H9 (cell line): ENCODE measurements around the gene RASSF9. TPM values are rescaled to one million over a fixed set of nuclear protein-coding genes. Genes with fewer than 3 reads are reported as not detected.

Experiments
- DNase-seq: peaks from one replicate; pipeline ENCODE4 v3.0.0-alpha.2; 2017
- H2AFZ ChIP-seq: one replicate; pipeline ENCODE4 v1.6.1; 2013; ENCODE audit warnings: mild to moderate bottlenecking, low read length, control low read depth, moderate library complexity
- H2AK5ac ChIP-seq: 2 replicates; pipeline ENCODE4 v1.6.1; 2013; ENCODE audit warnings: low read length, control low read depth, mixed read lengths; ENCODE audit not compliant: insufficient read length
- H2BK120ac ChIP-seq: one replicate; pipeline ENCODE4 v1.6.1; 2013; ENCODE audit warnings: low read depth, mild to moderate bottlenecking, low read length, control low read depth, inconsistent platforms; ENCODE audit not compliant: poor library complexity, severe bottlenecking
- H2BK12ac ChIP-seq: 2 replicates; pipeline ENCODE4 v1.6.1; 2013; ENCODE audit warnings: low read length, control low read depth, mixed read lengths, low read depth; ENCODE audit not compliant: insufficient read length
- H2BK15ac ChIP-seq: 2 replicates; pipeline ENCODE4 v1.6.1; 2013; ENCODE audit warnings: low read depth, low read length, control low read depth
- H2BK20ac ChIP-seq: one replicate; pipeline ENCODE4 v1.6.1; 2013; ENCODE audit warnings: low read depth, mild to moderate bottlenecking, low read length, control low read depth, inconsistent platforms; ENCODE audit not compliant: poor library complexity, severe bottlenecking
- H2BK5ac ChIP-seq: 2 replicates; pipeline ENCODE4 v1.6.1; 2013; ENCODE audit warnings: low read length, control low read depth, mixed read lengths; ENCODE audit not compliant: insufficient read length
- H3K14ac ChIP-seq: 2 replicates; pipeline ENCODE4 v1.6.1; 2013; ENCODE audit warnings: low read length, control low read depth; ENCODE audit not compliant: insufficient read depth
- H3K18ac ChIP-seq: 2 replicates; pipeline ENCODE4 v1.6.1; 2013; ENCODE audit warnings: low read depth, mild to moderate bottlenecking, mixed read lengths, low read length, control low read depth; ENCODE audit not compliant: insufficient read length
- H3K23ac ChIP-seq: 2 replicates; pipeline ENCODE4 v1.6.1; 2013; ENCODE audit warnings: low read length, control low read depth, mixed read lengths, low read depth; ENCODE audit not compliant: insufficient read length
- H3K23me2 ChIP-seq: 2 replicates; pipeline ENCODE4 v1.6.1; 2013; ENCODE audit warnings: low read depth, mild to moderate bottlenecking, mixed read lengths, low read length, control low read depth; ENCODE audit not compliant: insufficient read length, poor library complexity, severe bottlenecking
- H3K27ac ChIP-seq: 2 replicates; pipeline ENCODE4 v1.5.1; 2013; ENCODE audit warnings: low read length, control low read depth, mixed read lengths, low read depth; ENCODE audit not compliant: insufficient read length
- H3K27me3 ChIP-seq: 2 replicates; pipeline ENCODE4 v1.6.1; 2013; ENCODE audit warnings: low read length, control low read depth, inconsistent platforms; ENCODE audit not compliant: insufficient read depth
- H3K4ac ChIP-seq: 2 replicates; pipeline ENCODE4 v1.6.1; 2013; ENCODE audit warnings: low read depth, mild to moderate bottlenecking, control low read depth, inconsistent platforms, low read length, moderate library complexity
- H3K4me1 ChIP-seq: 2 replicates; pipeline ENCODE4 v1.6.1; 2013; ENCODE audit warnings: low read length, control low read depth, inconsistent platforms; ENCODE audit not compliant: insufficient read depth
- H3K4me2 ChIP-seq: 2 replicates; pipeline ENCODE4 v1.6.1; 2013; ENCODE audit warnings: low read length, control low read depth, mixed read lengths; ENCODE audit not compliant: insufficient read length, insufficient read depth
- H3K56ac ChIP-seq: 2 replicates; pipeline ENCODE4 v1.6.1; 2013; ENCODE audit warnings: low read depth, mild to moderate bottlenecking, mixed read lengths, low read length, control low read depth; ENCODE audit not compliant: insufficient read length
- H3K79me1 ChIP-seq: 2 replicates; pipeline ENCODE4 v1.6.1; 2013; ENCODE audit warnings: low read depth, mild to moderate bottlenecking, moderate library complexity, low read length, control low read depth, inconsistent platforms; ENCODE audit not compliant: insufficient read depth, poor library complexity, severe bottlenecking
- H3K79me2 ChIP-seq: 2 replicates; pipeline ENCODE4 v1.6.1; 2013; ENCODE audit warnings: low read length, control low read depth, inconsistent platforms; ENCODE audit not compliant: insufficient read depth
- H3K9ac ChIP-seq: 2 replicates; pipeline ENCODE4 v1.6.1; 2013; ENCODE audit warnings: low read length, control low read depth, mixed read lengths; ENCODE audit not compliant: insufficient read length; ENCODE audit errors: extremely low read depth
- H3K9me3 ChIP-seq: one replicate; pipeline ENCODE4 v1.6.1; 2013; ENCODE audit warnings: low read depth, low read length, inconsistent platforms; ENCODE audit not compliant: control insufficient read depth
- H3T11ph ChIP-seq: one replicate; pipeline ENCODE4 v1.6.1; 2013; ENCODE audit warnings: mild to moderate bottlenecking, low read length, control low read depth, inconsistent platforms
- H4K20me1 ChIP-seq: one replicate; pipeline ENCODE4 v1.6.1; 2013; ENCODE audit not compliant: control insufficient read depth, insufficient read length, insufficient read depth
- H4K5ac ChIP-seq: 2 replicates; pipeline ENCODE4 v1.6.1; 2013; ENCODE audit warnings: low read depth, mild to moderate bottlenecking, mixed read lengths, low read length, control low read depth; ENCODE audit not compliant: insufficient read length
- H4K8ac ChIP-seq: replicated peaks from 2 replicates; pipeline ENCODE4 v1.6.1; 2013; ENCODE audit warnings: low read length, control low read depth, mixed read lengths, low read depth; ENCODE audit not compliant: insufficient read length
- H4K91ac ChIP-seq: 2 replicates; pipeline ENCODE4 v1.6.1; 2013; ENCODE audit warnings: low read depth, mild to moderate bottlenecking, moderate library complexity, mixed read lengths, low read length, control low read depth; ENCODE audit not compliant: insufficient read length
- H3K27ac Mint-ChIP-seq, 3 experiments: 2 replicates in 2 of 3; 3 replicates in 1 of 3; pipeline ENCODE4 v1.8.0; 2020 to 2021; ENCODE audit warnings: mixed read lengths in 3 of 3, mild to moderate bottlenecking in 1 of 3, moderate library complexity in 1 of 3
- H3K27me3 Mint-ChIP-seq: 2 replicates; pipeline ENCODE4 v1.8.0; 2021; ENCODE audit warnings: low read depth, mild to moderate bottlenecking, moderate library complexity, mixed read lengths
- H3K36me3 Mint-ChIP-seq, 3 experiments: 2 replicates in 2 of 3; 3 replicates in 1 of 3; pipeline ENCODE4 v1.8.0; 2020 to 2021; ENCODE audit warnings: low read depth in 3 of 3, mixed read lengths in 3 of 3; ENCODE audit not compliant: insufficient read depth in 1 of 3
- H3K4me1 Mint-ChIP-seq, 2 experiments: 2 replicates each; pipeline ENCODE4 v1.8.0; 2020; ENCODE audit warnings: mixed read lengths in 2 of 2
- H3K4me3 Mint-ChIP-seq, 2 experiments: 2 replicates in 1 of 2; 3 replicates in 1 of 2; pipeline ENCODE4 v1.8.0; 2020 to 2021; ENCODE audit warnings: mild to moderate bottlenecking in 2 of 2, mixed read lengths in 2 of 2, moderate library complexity in 1 of 2
- H3K9me3 Mint-ChIP-seq, 2 experiments: 2 replicates in 1 of 2; 3 replicates in 1 of 2; pipeline ENCODE4 v1.8.0; 2020; ENCODE audit warnings: mild to moderate bottlenecking in 2 of 2, mixed read lengths in 2 of 2, moderate library complexity in 1 of 2
- WGBS: extraction: QIAGEN DNeasy Blood & Tissue Kit; methylation state at CpG from one replicate; pipeline ENCODE4 v1.1.7; 2013; ENCODE audit warnings: missing lambda C conversion rate, low lambda C conversion rate, mixed read lengths; ENCODE audit not compliant: insufficient read length; ENCODE audit errors: extremely low coverage; 5-methylcytosine and 5-hydroxymethylcytosine counted together
- total RNA-seq: library from RNA; stranded (reverse); gene quantifications from 2 replicates; pipeline ENCODE4 v1.2.1, GENCODE V29; 2021
- TF ChIP-seq, protein P1 (sequence below): fragments of 200-600 bp; sonication (generic); conservative IDR thresholded peaks from 3 replicates; pipeline ENCODE4 v1.8.0; 2021; ENCODE audit warnings: antibody characterized with exemption, mild to moderate bottlenecking

RASSF9 gene
- total RNA-seq, 1 experiment from 2014 or later: 0.04 TPM

GRCh38 chr12:85821759-85822158, 14.4 kb downstream of the RASSF9 start:
- H4K20me1 ChIP-seq: no peaks in the 10 kb centered on the region
- no peaks in the 10 kb centered on the region for H3K79me2 ChIP-seq
- Mint-ChIP-seq H3K36me3 (no peaks in the 10 kb centered on the region), H3K4me1 (peaks cover 0 to 8% of the 10 kb centered on the region in 2 experiments; a peak in 2 of 4 replicates), H3K4me3 (no peak overlapping the region), H3K27me3 (no peaks in the 10 kb centered on the region), H3K9me3 (no peaks in the 10 kb centered on the region), H3K27ac (no peak overlapping the region; a peak in 1 of 7 replicates)
- H3K9ac ChIP-seq: no peak overlapping the region
- no peak overlapping the region for H2BK5ac ChIP-seq
- no peak overlapping the region for H3K27ac ChIP-seq
- no peak overlapping the region for H3K4ac ChIP-seq
- no peak overlapping the region for H4K5ac ChIP-seq
- no peak overlapping the region for H3K14ac ChIP-seq
- no peaks in the 10 kb centered on the region for H3K23me2 ChIP-seq
- no peak overlapping the region for H2BK120ac ChIP-seq
- H2AFZ ChIP-seq: no peak overlapping the region
- no peaks in the 10 kb centered on the region for H3K79me1 ChIP-seq
- H3K18ac ChIP-seq: no peak overlapping the region
- H2BK12ac ChIP-seq: no peak overlapping the region
- H3K27me3 ChIP-seq: no peaks in the 10 kb centered on the region
- H3K56ac ChIP-seq: no peak overlapping the region
- H2AK5ac ChIP-seq: no peak overlapping the region
- no peak for DNase-seq
- H2BK20ac ChIP-seq: no peak overlapping the region
- H3K4me1 ChIP-seq: no peaks in the 10 kb centered on the region
- WGBS: no CpG with 5 or more reads among the region's 5 CpGs
- no peaks in the 10 kb centered on the region for H3K9me3 ChIP-seq
- H4K91ac ChIP-seq: no peak overlapping the region
- no peak overlapping the region for H4K8ac ChIP-seq
- no peak overlapping the region for H2BK15ac ChIP-seq
- no peak overlapping the region for H3T11ph ChIP-seq
- TF ChIP-seq, protein P1, sequence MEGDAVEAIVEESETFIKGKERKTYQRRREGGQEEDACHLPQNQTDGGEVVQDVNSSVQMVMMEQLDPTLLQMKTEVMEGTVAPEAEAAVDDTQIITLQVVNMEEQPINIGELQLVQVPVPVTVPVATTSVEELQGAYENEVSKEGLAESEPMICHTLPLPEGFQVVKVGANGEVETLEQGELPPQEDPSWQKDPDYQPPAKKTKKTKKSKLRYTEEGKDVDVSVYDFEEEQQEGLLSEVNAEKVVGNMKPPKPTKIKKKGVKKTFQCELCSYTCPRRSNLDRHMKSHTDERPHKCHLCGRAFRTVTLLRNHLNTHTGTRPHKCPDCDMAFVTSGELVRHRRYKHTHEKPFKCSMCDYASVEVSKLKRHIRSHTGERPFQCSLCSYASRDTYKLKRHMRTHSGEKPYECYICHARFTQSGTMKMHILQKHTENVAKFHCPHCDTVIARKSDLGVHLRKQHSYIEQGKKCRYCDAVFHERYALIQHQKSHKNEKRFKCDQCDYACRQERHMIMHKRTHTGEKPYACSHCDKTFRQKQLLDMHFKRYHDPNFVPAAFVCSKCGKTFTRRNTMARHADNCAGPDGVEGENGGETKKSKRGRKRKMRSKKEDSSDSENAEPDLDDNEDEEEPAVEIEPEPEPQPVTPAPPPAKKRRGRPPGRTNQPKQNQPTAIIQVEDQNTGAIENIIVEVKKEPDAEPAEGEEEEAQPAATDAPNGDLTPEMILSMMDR: no peak
- no peak overlapping the region for H3K4me2 ChIP-seq
- H3K23ac ChIP-seq: no peak overlapping the region
